SK-N-SH treated with all-trans-retinoic acid at 6 μM for 48 hours (cell line): Measurements from ENCODE around the gene LPP.

Source experiments
- ATAC-seq: fragments of 200-7000 bp; cut with Tn5 transposase; 3 replicates; pipeline ENCODE4 v1.9.1; 2020; ENCODE audit warnings: mild to moderate bottlenecking, moderate library complexity
- ARNTL ChIP-seq: fragments of 450-650 bp; formaldehyde crosslinking; IDR thresholded peaks from 2 replicates; pipeline ENCODE4 v1.5.0; 2020; ENCODE audit warnings: low read depth, mild to moderate bottlenecking, moderate library complexity, borderline replicate concordance
- BACH2 ChIP-seq: fragments of 250-450 bp; sonication (Bioruptor Pico); IDR thresholded peaks from 2 replicates; pipeline ENCODE4 v1.9.0; 2021; ENCODE audit warnings: mild to moderate bottlenecking, borderline replicate concordance
- CSDC2 ChIP-seq: fragments of 250-450 bp; sonication (Bioruptor Pico); IDR thresholded peaks from 2 replicates; pipeline ENCODE4 v1.5.0; 2020; ENCODE audit warnings: mild to moderate bottlenecking, moderate library complexity
- ESRRG ChIP-seq: fragments of 250-450 bp; sonication (Bioruptor Pico); IDR thresholded peaks from 2 replicates; pipeline ENCODE4 v1.6.1; 2021; ENCODE audit warnings: mild to moderate bottlenecking
- GLIS3 ChIP-seq: fragments of 250-450 bp; sonication (Bioruptor Pico); IDR thresholded peaks from 2 replicates; pipeline ENCODE4 v1.5.0; 2020; ENCODE audit warnings: mild to moderate bottlenecking, moderate library complexity
- OSR1 ChIP-seq: fragments of 250-450 bp; sonication (Bioruptor Pico); IDR thresholded peaks from 2 replicates; pipeline ENCODE4 v1.8.0; 2022; ENCODE audit warnings: moderate library complexity, mild to moderate bottlenecking, inconsistent platforms
- PATZ1 ChIP-seq: fragments of 250-450 bp; sonication (Bioruptor Pico); IDR thresholded peaks from 2 replicates; pipeline ENCODE4 v1.8.0; 2020; ENCODE audit warnings: mild to moderate bottlenecking, moderate library complexity, borderline replicate concordance
- POU6F1 ChIP-seq: fragments of 250-450 bp; sonication (Bioruptor Pico); IDR thresholded peaks from 2 replicates; pipeline ENCODE4 v1.8.0; 2021; ENCODE audit warnings: low read depth, mild to moderate bottlenecking, moderate library complexity, borderline replicate concordance
- PPARA ChIP-seq: fragments of 250-450 bp; sonication (Bioruptor Pico); IDR thresholded peaks from 2 replicates; pipeline ENCODE4 v1.5.0; 2020; ENCODE audit warnings: mild to moderate bottlenecking, borderline replicate concordance
- SNAI2 ChIP-seq: fragments of 250-450 bp; sonication (Bioruptor Pico); IDR thresholded peaks from 2 replicates; pipeline ENCODE4 v1.5.0; 2020; ENCODE audit warnings: mild to moderate bottlenecking, moderate library complexity
- TCF4 ChIP-seq: fragments of 250-450 bp; sonication (Bioruptor Pico); IDR thresholded peaks from 2 replicates; pipeline ENCODE4 v1.8.0; 2021; ENCODE audit warnings: mild to moderate bottlenecking, moderate library complexity, borderline replicate concordance
- ZC3H10 ChIP-seq: fragments of 250-450 bp; sonication (Bioruptor Pico); IDR thresholded peaks from 2 replicates; pipeline ENCODE4 v1.5.1; 2021; ENCODE audit warnings: mild to moderate bottlenecking, moderate library complexity
- ZFP3 ChIP-seq: fragments of 250-450 bp; sonication (Bioruptor Pico); IDR thresholded peaks from 2 replicates; pipeline ENCODE4 v1.5.0; 2020; ENCODE audit warnings: mild to moderate bottlenecking, moderate library complexity
- ZFP30 ChIP-seq: fragments of 450-650 bp; formaldehyde crosslinking; IDR thresholded peaks from 2 replicates; pipeline ENCODE4 v1.5.0; 2022; ENCODE audit warnings: mild to moderate bottlenecking, moderate library complexity
- ZNF565 ChIP-seq: fragments of 450-650 bp; formaldehyde crosslinking; conservative IDR thresholded peaks from 2 replicates; pipeline ENCODE4 v1.5.0; 2020; ENCODE audit warnings: low read depth, mild to moderate bottlenecking, moderate library complexity
- ZNF70 ChIP-seq: fragments of 450-650 bp; formaldehyde crosslinking; IDR thresholded peaks from 2 replicates; pipeline ENCODE4 v1.5.0; 2020; ENCODE audit warnings: mild to moderate bottlenecking, moderate library complexity
- ZNF8 ChIP-seq: fragments of 450-650 bp; formaldehyde crosslinking; IDR thresholded peaks from 2 replicates; pipeline ENCODE4 v1.5.0; 2020; ENCODE audit warnings: mild to moderate bottlenecking, moderate library complexity
- TF ChIP-seq, protein P1 (sequence below): fragments of 250-450 bp; sonication (Bioruptor Pico); IDR thresholded peaks from 2 replicates; pipeline ENCODE4 v1.5.1; 2021; ENCODE audit warnings: mild to moderate bottlenecking, moderate library complexity
- TF ChIP-seq, protein P2 (sequence below): fragments of 250-450 bp; sonication (Bioruptor Pico); IDR thresholded peaks from 2 replicates; pipeline ENCODE4 v1.5.0; 2020; ENCODE audit warnings: mild to moderate bottlenecking, moderate library complexity
- TF ChIP-seq, protein P3 (sequence below): fragments of 250-450 bp; sonication (Bioruptor Pico); IDR thresholded peaks from 2 replicates; pipeline ENCODE4 v1.5.1; 2020; ENCODE audit warnings: low read depth, mild to moderate bottlenecking, moderate library complexity

The LPP gene

DNA sequence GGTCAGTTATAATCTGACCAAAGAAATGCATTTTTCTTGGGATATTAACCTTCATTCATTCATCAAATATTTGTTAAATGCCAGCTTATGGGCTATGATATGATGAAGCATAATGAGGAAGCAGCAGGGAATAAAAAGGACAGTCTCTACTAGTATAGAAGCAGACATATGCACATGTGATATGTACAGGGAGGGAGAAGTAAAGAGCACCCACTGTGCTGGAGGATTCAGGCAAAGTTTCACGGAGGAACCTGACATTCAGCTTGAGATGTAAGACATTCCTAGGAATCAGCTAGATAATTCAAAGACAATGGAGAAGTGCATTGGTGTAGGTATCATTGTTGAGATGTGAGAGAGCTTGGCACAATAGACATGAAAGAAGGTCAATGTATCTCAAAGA is 450.7 kb downstream of the LPP start:
- TF ChIP-seq PATZ1 (CRISPR knock-in tag) (no peak), ZC3H10 (CRISPR knock-in tag) (no peak), ZFP30 (CRISPR knock-in tag) (no peak), ZNF70 (CRISPR knock-in tag) (no peak)
- TF ChIP-seq, protein P1, sequence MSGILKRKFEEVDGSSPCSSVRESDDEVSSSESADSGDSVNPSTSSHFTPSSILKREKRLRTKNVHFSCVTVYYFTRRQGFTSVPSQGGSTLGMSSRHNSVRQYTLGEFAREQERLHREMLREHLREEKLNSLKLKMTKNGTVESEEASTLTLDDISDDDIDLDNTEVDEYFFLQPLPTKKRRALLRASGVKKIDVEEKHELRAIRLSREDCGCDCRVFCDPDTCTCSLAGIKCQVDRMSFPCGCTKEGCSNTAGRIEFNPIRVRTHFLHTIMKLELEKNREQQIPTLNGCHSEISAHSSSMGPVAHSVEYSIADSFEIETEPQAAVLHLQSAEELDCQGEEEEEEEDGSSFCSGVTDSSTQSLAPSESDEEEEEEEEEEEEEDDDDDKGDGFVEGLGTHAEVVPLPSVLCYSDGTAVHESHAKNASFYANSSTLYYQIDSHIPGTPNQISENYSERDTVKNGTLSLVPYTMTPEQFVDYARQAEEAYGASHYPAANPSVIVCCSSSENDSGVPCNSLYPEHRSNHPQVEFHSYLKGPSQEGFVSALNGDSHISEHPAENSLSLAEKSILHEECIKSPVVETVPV (CRISPR knock-in tag) = no peak

DNA sequence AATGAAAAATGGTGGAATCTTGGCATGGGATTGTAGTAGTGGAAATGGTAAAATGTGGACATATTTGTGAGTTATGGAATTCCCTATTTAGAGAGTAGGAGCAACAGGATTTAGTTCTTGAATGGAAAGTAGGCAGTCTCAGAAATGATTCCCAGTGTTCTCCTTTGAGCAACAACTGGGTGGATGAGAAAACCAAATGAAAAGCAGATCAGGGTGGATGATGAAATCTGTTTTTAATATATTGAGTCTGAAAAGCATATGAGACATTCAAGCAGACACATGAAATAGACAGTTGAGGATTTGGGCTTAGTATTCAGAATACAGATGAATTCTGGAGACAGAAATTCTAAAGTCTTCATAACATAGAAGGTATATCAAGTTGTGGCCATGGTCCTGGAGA is 451.3 kb downstream of the LPP start:
- TF ChIP-seq, protein P2, sequence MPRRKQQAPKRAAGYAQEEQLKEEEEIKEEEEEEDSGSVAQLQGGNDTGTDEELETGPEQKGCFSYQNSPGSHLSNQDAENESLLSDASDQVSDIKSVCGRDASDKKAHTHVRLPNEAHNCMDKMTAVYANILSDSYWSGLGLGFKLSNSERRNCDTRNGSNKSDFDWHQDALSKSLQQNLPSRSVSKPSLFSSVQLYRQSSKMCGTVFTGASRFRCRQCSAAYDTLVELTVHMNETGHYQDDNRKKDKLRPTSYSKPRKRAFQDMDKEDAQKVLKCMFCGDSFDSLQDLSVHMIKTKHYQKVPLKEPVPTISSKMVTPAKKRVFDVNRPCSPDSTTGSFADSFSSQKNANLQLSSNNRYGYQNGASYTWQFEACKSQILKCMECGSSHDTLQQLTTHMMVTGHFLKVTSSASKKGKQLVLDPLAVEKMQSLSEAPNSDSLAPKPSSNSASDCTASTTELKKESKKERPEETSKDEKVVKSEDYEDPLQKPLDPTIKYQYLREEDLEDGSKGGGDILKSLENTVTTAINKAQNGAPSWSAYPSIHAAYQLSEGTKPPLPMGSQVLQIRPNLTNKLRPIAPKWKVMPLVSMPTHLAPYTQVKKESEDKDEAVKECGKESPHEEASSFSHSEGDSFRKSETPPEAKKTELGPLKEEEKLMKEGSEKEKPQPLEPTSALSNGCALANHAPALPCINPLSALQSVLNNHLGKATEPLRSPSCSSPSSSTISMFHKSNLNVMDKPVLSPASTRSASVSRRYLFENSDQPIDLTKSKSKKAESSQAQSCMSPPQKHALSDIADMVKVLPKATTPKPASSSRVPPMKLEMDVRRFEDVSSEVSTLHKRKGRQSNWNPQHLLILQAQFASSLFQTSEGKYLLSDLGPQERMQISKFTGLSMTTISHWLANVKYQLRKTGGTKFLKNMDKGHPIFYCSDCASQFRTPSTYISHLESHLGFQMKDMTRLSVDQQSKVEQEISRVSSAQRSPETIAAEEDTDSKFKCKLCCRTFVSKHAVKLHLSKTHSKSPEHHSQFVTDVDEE (CRISPR knock-in tag) = no peak
- TF ChIP-seq TCF4 (CRISPR knock-in tag) (no peak), ZNF70 (CRISPR knock-in tag) (no peak), POU6F1 (CRISPR knock-in tag) (no peak), ZC3H10 (CRISPR knock-in tag) (no peak), PPARA (CRISPR knock-in tag) (no peak), ESRRG (no peak), ZNF565 (CRISPR knock-in tag) (no peak), OSR1 (CRISPR knock-in tag) (no peak), ZNF8 (CRISPR knock-in tag) (no peak), BACH2 (CRISPR knock-in tag) (no peak), SNAI2 (CRISPR knock-in tag) (no peak), CSDC2 (CRISPR knock-in tag) (no peak), GLIS3 (CRISPR knock-in tag) (no peak), ZFP3 (CRISPR knock-in tag) (no peak), ARNTL (no peak)
- TF ChIP-seq, protein P3, sequence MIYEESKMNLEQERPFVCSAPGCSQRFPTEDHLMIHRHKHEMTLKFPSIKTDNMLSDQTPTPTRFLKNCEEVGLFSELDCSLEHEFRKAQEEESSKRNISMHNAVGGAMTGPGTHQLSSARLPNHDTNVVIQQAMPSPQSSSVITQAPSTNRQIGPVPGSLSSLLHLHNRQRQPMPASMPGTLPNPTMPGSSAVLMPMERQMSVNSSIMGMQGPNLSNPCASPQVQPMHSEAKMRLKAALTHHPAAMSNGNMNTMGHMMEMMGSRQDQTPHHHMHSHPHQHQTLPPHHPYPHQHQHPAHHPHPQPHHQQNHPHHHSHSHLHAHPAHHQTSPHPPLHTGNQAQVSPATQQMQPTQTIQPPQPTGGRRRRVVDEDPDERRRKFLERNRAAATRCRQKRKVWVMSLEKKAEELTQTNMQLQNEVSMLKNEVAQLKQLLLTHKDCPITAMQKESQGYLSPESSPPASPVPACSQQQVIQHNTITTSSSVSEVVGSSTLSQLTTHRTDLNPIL = no peak
- ATAC-seq = no peak

More for the DNA sequence above, 450.7 kb downstream of the LPP start:
- ATAC-seq = no peak

DNA sequence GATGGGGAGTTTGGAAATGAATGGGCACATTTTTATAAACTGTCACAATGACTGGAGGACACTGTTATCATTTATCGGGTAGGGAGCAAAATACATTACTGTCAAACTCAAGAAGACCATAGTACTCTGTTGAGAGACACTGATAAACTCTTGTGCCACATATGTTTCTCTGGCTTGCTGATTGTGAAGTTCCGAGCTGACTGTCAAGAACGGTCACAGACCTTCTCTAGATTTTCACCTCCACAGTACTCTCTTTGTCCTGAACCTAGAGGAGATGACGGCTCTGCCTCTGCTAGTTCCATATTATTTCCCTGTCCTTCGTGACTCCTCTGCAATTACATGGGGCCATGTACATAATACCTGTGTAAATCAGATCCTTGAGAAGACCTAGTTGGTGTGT is 451.9 kb downstream of the LPP start:
- TF ChIP-seq PPARA (CRISPR knock-in tag) (no peak), POU6F1 (CRISPR knock-in tag) (no peak), ZNF565 (CRISPR knock-in tag) (no peak), ZNF70 (CRISPR knock-in tag) (no peak), PATZ1 (CRISPR knock-in tag) (no peak)
- TF ChIP-seq, protein P2 (CRISPR knock-in tag) = no peak
- no peak for ATAC-seq
